Central memory CD8-positive, alpha-beta T cell (primary cell): ENCODE data around the gene TWIST2.

Experiments
- ATAC-seq: fragments of 150-1000 bp; cut with Tn5 transposase; replicated peaks from 2 replicates; pipeline ENCODE4 v1.10.0; 2022; ENCODE audit warnings: mild to moderate bottlenecking, moderate FRiP score, moderate number of reproducible peaks; ENCODE audit not compliant: poor library complexity, severe bottlenecking; ENCODE audit errors: extremely low read depth
- DNase-seq, 2 donors: peaks; one replicate each; pipeline ENCODE4 v3.0.0; 2021; ENCODE audit warnings: low spot score in 2 of 2
- H3K27ac Mint-ChIP-seq: one replicate; pipeline ENCODE4 v1.8.0; 2022; ENCODE audit warnings: low read depth, mild to moderate bottlenecking, moderate library complexity, mixed read lengths
- H3K27me3 Mint-ChIP-seq: one replicate; pipeline ENCODE4 v1.8.0; 2022; ENCODE audit warnings: mixed read lengths
- H3K36me3 Mint-ChIP-seq: one replicate; pipeline ENCODE4 v1.8.0; 2022; ENCODE audit warnings: mild to moderate bottlenecking, moderate library complexity, mixed read lengths; ENCODE audit not compliant: insufficient read depth
- H3K4me1 Mint-ChIP-seq: one replicate; pipeline ENCODE4 v1.8.0; 2022; ENCODE audit warnings: mixed read lengths
- H3K4me3 Mint-ChIP-seq: one replicate; pipeline ENCODE4 v1.8.0; 2022; ENCODE audit warnings: mild to moderate bottlenecking, moderate library complexity, mixed read lengths
- H3K9me3 Mint-ChIP-seq: one replicate; pipeline ENCODE4 v1.8.0; 2022; ENCODE audit warnings: mixed read lengths

The TWIST2 gene

DNA sequence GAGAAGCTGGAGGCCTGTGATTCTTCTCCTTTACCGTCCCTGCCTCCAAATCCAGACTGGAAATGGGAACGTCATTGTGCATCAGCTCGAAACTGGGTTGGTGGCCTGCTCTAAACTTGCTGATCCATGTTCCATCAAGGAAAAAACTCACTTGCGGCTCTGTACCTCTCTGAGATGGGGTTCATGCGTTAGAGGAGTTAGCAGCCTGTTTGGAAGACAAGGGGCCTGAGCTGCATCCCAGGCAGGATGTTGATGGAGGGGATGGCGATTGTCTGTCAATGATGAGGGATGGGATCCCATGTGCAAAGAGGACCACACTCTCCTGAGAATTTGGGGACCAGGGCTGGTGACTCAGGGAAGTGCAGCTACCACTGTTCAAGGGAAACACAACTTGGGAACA lies 26.0 kb downstream of the TWIST2 start:
- Mint-ChIP-seq H3K9me3 (peaks cover 8% of the 10 kb centered on the region), H3K27me3 (peaks cover 48% of the 10 kb centered on the region), H3K36me3 (peaks cover 4% of the 10 kb centered on the region), H3K27ac (no peak overlapping the region), H3K4me3 (no peak overlapping the region), H3K4me1 (no peaks in the 10 kb centered on the region)
- DNase-seq, result no peak
- ATAC-seq, result no peak

DNA sequence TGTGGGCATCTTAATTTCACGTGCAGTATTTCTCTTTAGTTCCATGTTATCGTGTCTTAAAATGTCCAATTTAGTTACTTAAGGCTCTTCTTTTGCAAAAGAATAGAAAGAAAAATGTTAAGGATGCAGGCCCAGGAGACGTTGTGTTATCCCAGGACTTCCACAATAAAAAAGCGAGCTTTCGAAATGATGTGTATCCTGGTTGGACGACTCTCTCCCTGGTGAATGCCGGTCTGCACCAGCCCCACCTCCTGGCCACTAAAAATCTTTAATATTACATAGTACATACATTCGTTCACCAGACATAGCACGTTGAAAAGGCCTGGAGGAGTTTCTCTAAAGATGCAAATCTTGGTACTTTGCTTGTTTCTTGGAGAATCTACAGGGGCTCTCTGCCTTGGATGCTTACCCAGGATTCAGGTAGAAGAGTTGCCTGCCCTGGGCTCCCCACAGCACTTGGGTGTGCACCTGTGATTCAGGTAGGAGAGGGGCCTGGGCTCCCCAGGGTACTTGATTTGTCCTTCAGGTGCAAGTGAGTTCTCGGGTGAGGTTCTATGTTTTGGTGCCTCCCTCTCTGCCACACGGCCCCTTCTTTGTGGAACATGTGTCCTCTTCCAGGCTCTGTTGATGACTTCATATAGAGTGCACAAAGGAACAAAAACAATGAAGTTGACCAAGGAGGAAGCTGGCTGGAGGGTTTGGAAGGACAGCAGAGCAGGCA lies 26.6 kb downstream of the TWIST2 start:
- H3K27me3 Mint-ChIP-seq, result peaks cover 55% of the 10 kb centered on the region
- H3K27ac Mint-ChIP-seq, result no peak overlapping the region
- H3K4me1 Mint-ChIP-seq, result no peaks in the 10 kb centered on the region
- peaks cover 4% of the 10 kb centered on the region for H3K36me3 Mint-ChIP-seq
- H3K4me3 Mint-ChIP-seq, result no peak overlapping the region
- peaks cover 8% of the 10 kb centered on the region for H3K9me3 Mint-ChIP-seq
- no peak for ATAC-seq
- no peak for DNase-seq

DNA sequence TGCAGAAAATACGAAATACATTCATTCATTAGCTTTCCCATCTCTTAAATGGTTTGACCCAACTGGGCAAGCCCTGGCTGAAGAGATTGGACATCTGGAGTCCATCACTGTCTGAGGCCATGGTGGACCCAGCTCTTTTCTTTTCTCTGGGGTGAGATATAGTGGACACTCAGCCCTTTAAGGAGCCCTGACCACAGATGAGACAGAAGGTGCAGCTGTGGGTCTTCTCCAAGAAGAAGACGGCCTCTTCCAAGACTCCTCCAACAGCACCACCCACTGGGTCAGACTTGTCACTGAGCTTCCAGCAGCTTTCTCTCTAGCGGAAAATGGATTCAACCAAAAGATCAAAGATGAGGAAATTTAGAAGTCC lies 27.2 kb downstream of the TWIST2 start:
- H3K27me3 Mint-ChIP-seq, result peaks cover 61% of the 10 kb centered on the region
- peaks cover 3% of the 10 kb centered on the region for H3K9me3 Mint-ChIP-seq
- H3K4me1 Mint-ChIP-seq, result no peaks in the 10 kb centered on the region
- no peak overlapping the region for H3K4me3 Mint-ChIP-seq
- H3K36me3 Mint-ChIP-seq, result peaks cover 2% of the 10 kb centered on the region
- ATAC-seq (no peak), DNase-seq (no peak)
- no peak overlapping the region for H3K27ac Mint-ChIP-seq

DNA sequence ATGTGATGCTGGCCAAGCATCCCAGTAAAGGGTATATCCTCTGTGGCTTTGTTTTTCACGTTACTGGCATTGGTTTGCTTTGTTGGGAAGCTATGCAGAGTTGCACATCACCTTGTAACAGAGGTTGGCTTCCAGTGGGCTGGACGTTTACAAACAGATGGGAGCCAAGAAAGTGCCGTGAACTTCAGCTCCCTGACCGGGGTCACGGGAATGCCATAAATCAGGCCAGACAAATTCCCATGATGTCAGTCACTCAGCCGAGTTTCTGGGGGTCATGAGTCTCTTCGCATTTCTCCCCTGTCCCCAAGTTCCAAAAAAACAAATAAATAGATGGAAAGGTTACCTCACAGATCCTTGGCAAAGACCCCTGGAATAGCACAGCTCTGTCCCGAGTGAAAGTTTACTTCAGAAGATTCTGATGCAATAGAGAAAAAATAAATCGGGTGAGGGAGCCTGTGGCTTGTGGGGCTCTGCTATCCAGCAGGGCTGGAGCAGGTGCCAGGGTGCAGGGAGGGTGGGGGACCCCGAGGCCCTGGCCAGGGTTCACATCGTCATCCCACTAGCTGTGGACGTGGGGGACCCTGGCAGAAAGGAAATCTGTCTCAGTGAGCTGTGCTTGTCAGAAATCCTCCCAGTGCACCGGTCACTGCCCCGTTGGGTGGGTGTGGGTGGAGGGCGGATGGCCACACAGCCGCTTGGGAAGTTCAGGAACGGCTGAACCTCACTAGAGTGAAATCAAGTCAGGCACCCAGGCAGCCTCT lies 27.8 kb downstream of the TWIST2 start:
- DNase-seq (no peak), ATAC-seq (no peak)
- Mint-ChIP-seq H3K9me3 (no peaks in the 10 kb centered on the region), H3K27me3 (peaks cover 61% of the 10 kb centered on the region), H3K4me3 (no peak overlapping the region), H3K27ac (no peak overlapping the region), H3K36me3 (no peaks in the 10 kb centered on the region), H3K4me1 (no peaks in the 10 kb centered on the region)

DNA sequence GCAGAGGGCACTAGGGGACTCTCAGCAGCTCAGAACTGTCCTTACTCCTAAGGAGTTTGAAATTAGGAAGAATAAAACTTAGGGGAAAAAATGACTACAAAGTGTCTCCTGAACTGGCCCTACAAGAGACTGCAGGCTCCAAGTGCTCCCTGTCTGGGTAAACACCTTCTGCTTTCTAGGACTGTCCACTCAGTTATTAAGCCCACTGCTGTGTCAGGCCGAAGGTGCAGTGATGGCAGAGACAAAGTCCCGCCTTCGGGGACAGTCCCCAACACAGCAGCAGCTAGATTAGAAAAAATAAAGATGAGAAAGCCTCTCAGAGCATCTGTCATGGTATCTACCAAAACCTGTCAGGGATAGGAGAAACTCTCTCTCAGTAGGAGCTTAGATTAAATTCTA lies 28.3 kb downstream of the TWIST2 start:
- no peak overlapping the region for H3K27ac Mint-ChIP-seq
- no peaks in the 10 kb centered on the region for H3K4me1 Mint-ChIP-seq
- H3K4me3 Mint-ChIP-seq, result no peak overlapping the region
- H3K36me3 Mint-ChIP-seq, result no peaks in the 10 kb centered on the region
- no peaks in the 10 kb centered on the region for H3K9me3 Mint-ChIP-seq
- DNase-seq (no peak), ATAC-seq (no peak)
- H3K27me3 Mint-ChIP-seq, result peaks cover 61% of the 10 kb centered on the region

DNA sequence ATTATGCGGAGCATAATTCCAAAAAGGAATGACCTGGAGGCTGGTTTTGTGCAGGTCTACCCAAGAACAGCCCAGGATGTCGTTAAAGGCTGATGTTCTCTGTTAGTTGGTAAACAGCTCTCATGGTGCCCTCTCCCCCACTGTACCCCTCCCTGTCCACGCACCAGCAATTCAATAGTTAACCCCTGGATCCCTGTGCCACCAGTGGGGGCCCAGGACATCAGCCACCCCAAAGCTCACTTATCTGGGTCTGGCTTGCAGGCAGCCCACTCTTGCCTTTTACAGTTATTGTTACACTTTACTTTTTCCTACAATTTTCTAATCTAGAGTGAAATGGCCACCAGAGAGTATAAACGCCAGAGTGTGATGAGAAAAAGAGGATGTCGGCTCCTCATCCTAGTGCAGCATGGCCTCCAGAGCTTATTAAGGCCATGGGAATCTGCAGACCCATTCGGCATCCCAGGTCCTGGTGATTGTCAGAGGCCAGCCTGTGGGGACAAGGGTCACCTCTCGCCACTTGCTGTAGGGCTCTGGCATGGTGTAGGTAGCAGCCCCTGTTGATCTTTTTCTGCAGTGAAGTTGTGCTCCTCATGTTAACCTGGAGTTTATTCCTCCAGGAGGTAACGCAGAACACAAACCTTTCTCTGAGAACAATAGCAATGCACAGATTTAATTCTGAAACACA lies 30.3 kb downstream of the TWIST2 start:
- DNase-seq (no peak), ATAC-seq (no peak)
- Mint-ChIP-seq H3K4me3 (no peak overlapping the region), H3K27ac (no peak overlapping the region), H3K27me3 (peaks cover 76% of the 10 kb centered on the region), H3K36me3 (no peaks in the 10 kb centered on the region), H3K4me1 (no peaks in the 10 kb centered on the region), H3K9me3 (no peaks in the 10 kb centered on the region)

DNA sequence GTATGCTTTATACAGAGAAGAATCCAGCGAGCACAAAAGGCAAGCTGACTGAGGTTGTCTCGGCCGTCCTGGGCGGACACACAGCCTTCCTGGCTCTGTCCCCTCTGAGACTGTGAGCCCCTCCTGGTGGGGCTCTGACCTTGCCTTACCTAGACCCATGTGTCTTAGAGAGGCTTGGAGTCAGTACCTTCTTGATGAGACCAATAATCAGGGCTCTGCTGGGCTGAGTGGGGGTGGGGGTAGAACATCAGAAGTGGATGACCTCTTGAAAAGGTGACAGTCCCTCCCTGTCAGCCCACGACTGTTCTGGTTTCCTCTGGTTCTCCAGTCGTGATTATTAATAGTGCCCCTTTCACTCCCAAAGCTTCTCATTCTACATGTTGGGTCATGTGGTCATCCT lies 31.2 kb downstream of the TWIST2 start:
- ATAC-seq (no peak), DNase-seq (no peak)
- Mint-ChIP-seq H3K27ac (no peak overlapping the region), H3K4me1 (no peaks in the 10 kb centered on the region), H3K4me3 (no peak overlapping the region), H3K27me3 (peaks cover 76% of the 10 kb centered on the region), H3K9me3 (no peaks in the 10 kb centered on the region), H3K36me3 (no peaks in the 10 kb centered on the region)

DNA sequence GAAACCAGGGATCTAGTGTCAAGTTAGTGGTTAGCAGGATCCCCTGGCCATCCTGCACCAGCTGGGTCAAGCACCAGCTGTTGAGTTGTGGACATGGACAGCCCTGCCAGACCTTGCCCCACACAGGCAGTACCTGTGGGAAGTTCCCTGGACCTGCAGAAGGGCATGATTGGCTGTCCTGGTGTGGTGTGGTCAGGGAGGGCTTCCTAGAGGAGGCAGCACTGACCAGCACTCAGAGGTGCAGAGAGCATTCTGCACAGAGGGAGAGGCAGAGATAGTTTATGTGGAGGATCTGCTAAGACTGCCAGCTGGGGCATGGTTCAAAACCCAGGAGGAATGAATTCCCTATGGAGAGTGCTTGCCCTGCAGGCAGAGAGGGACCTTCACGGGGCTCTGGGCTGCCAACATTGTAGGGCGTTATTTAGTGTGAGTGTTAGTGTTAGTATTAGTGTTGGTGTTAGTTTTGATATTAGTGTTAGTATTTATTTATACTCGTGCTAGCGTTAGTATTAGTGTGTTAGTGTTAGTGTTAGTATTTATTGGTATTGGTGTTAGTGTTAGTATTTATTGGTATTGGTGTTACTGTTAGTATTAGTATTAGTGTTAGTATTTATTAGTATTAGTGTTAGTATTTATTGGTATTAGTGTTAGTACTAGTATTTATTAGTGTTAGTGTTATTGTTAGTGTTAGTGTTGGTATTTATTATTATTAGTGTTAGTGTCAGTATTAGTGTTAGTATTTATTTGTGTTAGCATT lies 31.9 kb downstream of the TWIST2 start:
- H3K4me3 Mint-ChIP-seq, result no peak overlapping the region
- DNase-seq (no peak), ATAC-seq (no peak)
- H3K36me3 Mint-ChIP-seq, result no peaks in the 10 kb centered on the region
- no peaks in the 10 kb centered on the region for H3K4me1 Mint-ChIP-seq
- H3K9me3 Mint-ChIP-seq, result no peaks in the 10 kb centered on the region
- H3K27ac Mint-ChIP-seq, result no peak overlapping the region
- H3K27me3 Mint-ChIP-seq, result peaks cover 76% of the 10 kb centered on the region

DNA sequence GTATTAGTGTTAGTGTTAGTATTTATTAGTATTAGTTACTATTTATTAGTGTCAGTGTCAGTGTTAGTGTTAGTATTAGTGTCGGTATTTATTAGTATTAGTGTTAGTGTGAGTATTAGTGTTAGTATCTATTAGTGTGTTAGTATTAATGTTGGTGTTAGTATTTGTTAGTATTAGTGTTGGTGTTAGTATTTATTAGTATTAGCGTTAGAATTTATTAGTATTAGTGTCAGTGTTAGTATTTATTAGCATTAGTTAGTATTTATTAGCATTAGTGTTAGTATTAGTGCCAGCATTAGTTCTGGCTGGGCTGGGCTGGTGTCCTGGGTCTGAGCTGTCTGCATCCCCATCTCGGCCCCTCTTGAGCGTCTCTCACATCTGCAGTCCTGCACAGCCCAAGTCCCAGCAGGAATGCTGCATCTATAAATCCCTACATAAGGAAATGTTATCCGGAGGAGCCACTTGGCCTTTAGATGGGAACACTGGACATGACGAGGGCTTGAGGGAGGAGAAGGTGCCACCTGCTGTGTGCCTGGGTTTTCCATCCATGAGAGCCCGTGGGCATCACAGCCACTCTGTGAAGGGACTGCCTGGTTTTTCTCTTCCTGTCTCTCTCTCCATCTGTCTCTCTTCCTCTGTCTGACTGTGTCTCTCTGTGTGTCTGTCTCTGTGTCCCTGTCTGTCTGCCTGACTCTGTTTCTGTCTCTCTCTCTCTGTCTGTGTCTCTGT lies 33.6 kb downstream of the TWIST2 start:
- Mint-ChIP-seq H3K4me3 (no peak overlapping the region), H3K4me1 (no peaks in the 10 kb centered on the region), H3K27ac (peak overlapping the region; percentile 72), H3K36me3 (no peaks in the 10 kb centered on the region), H3K27me3 (peaks cover 75% of the 10 kb centered on the region), H3K9me3 (no peaks in the 10 kb centered on the region)
- no peak for DNase-seq
- no peak for ATAC-seq

DNA sequence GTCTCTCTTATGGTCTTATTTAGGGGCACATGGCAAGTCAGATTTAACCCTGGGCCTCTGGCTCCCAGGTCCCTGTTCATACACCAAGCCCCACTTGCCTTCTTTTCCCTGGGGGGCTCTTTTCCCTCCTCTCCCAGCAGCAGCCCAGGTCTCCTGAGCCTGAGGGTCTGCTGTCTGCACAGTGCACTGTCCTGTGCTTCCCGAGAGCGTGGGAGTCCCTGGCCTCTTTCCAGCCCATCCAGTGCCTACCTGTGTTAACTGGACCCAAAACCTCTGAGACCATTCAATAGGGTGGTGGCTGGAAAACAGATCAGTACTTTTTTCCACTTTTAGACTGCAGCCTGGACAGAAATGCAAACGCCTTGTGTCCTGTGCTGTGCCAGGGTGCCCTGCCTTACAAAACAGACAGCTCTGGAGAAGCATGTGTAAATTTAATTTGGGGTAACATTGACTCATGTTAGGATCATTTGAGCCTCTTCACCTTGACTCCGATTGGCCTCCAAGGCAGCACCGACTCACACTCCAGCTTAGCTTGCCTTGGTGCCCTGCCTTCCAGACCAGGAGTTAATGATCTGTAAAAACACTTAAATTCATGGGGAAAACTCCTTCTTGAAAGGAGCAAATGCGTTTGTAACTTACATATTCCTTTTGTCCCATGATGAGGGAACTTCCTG lies 34.3 kb downstream of the TWIST2 start:
- Mint-ChIP-seq H3K4me3 (no peak overlapping the region), H3K27me3 (peaks cover 77% of the 10 kb centered on the region), H3K4me1 (no peaks in the 10 kb centered on the region), H3K36me3 (no peaks in the 10 kb centered on the region), H3K27ac (no peak overlapping the region), H3K9me3 (no peaks in the 10 kb centered on the region)
- DNase-seq (no peak), ATAC-seq (no peak)

DNA sequence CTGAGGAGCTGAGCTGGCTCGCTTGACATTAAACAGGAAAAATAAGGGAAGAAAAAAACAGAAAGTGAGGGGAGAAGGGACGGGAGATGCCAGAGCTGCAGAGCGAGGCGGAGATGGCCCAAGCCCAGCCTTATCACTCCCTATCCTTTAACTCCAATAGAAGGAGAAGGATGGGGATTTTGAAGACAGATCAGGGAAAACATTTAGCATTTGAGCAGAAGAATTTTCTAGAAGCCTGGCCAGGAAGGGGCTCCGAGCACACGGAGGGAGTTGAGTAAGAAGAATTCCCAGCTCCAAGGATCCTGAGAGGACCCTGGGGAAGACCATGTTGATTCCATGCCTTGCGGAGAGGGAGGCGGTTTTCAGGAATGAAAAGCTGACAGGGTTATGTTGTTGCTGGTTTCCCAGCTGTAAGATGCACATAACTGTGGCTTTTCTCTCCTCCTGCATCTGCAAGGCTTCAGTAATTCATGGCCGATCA lies 35.6 kb downstream of the TWIST2 start:
- no peak overlapping the region for H3K4me3 Mint-ChIP-seq
- H3K27ac Mint-ChIP-seq, result no peak overlapping the region
- ATAC-seq (no peak), DNase-seq (no peak)
- H3K4me1 Mint-ChIP-seq, result no peaks in the 10 kb centered on the region
- no peaks in the 10 kb centered on the region for H3K36me3 Mint-ChIP-seq
- no peaks in the 10 kb centered on the region for H3K9me3 Mint-ChIP-seq
- peaks cover 80% of the 10 kb centered on the region for H3K27me3 Mint-ChIP-seq
